ENCODE results near the gene SPATA45.
A peak's percentile ranks its signal among the peaks of the same experiment; 100 is the strongest.
"Not testable (repeated sequence)": the region's sequence is repeated elsewhere in the genome, so short reads cannot be mapped to it uniquely, and the experiment has no call there.

The SPATA45 gene

GRCh38 chr1:212867192-212867591 lies 19.7 kb upstream of the SPATA45 start:
- Histone ChIP-seq H3K27me3 (ENCODE audit: insufficient read depth, insufficient read length) (no peaks in the 10 kb centered on the region), H3K9ac (ENCODE audit: insufficient read length, low read depth) (no peak overlapping the region), H3K9me3 (ENCODE audit: insufficient read depth, low read length) (no peaks in the 10 kb centered on the region), H3K36me3 (ENCODE audit: insufficient read depth, insufficient read length, low read length) (peaks cover 61% of the 10 kb centered on the region), H3K4me3 (ENCODE audit: insufficient read length, low read depth) (no peak overlapping the region), H3K4me1 (ENCODE audit: insufficient read depth, insufficient read length) (no peaks in the 10 kb centered on the region)
- no peak for DNase-seq (ENCODE audit: low read depth, low spot score)
- TF ChIP-seq YY1 (IDR thresholded peaks at IDR 0.05; ENCODE audit: insufficient read depth, insufficient read length): no peak
- TF ChIP-seq ZNF274 (IDR thresholded peaks at IDR 0.05; ENCODE audit: low read depth, low read length): no peak
- no peak for TF ChIP-seq SUZ12 (IDR thresholded peaks at IDR 0.05; ENCODE audit: extremely low read depth, insufficient read depth, insufficient read length)

DNA sequence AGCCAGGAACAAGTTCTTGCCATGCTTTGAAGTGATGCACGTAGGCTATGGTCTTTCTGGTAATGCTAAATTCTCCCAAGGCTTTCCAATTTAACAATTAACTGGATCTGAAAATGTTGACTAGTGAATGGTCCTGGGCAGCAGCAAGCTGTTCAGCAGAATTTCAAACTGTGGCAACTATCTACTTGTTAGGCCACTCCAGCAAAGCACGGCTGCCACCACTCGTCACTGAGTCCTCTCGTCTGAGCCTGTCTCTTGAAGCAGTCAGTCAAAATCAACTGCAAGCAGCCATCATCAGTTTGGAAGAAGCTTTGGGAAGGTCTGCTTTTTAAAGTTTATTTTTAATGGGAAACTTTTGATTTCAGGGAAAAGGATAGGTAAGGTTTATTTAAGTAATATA lies 16.8 kb upstream of the SPATA45 start:
- DNase-seq (ENCODE audit: low read depth, low spot score): no peak
- no peaks in the 10 kb centered on the region for H3K9me3 ChIP-seq (ENCODE audit: insufficient read depth, low read length)
- H3K36me3 ChIP-seq (ENCODE audit: insufficient read depth, insufficient read length, low read length): peaks cover 51% of the 10 kb centered on the region

DNA sequence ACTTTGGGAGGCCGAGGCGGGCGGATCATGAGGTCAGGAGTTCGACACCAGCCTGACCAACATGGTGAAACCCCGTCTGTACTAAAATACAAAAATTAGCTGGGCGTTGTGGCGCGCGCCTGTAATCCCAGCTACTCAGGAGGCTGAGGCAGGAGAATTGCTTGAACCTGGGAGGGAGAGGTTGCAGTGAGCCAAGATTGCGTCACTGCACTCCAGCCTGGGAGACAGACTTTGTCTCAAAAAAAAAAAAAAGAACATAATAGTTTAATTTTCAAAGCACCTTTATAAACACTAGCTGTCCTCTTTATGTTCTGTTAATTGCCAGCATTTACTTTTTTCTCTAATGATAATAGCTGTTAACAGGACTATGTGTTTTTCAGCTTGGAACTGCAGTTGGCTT lies 15.9 kb upstream of the SPATA45 start:
- H3K4me3 ChIP-seq (ENCODE audit: insufficient read length, low read depth): not testable (repeated sequence)

More for the DNA sequence above, 16.8 kb upstream of the SPATA45 start:
- no peak overlapping the region for H3K9ac ChIP-seq (ENCODE audit: insufficient read length, low read depth)
- no peak overlapping the region for H3K4me3 ChIP-seq (ENCODE audit: insufficient read length, low read depth)
- no peaks in the 10 kb centered on the region for H3K4me1 ChIP-seq (ENCODE audit: insufficient read depth, insufficient read length)
- no peaks in the 10 kb centered on the region for H3K27me3 ChIP-seq (ENCODE audit: insufficient read depth, insufficient read length)
- TF ChIP-seq ZNF274 (IDR thresholded peaks at IDR 0.05; ENCODE audit: low read depth, low read length): no peak
- no peak for TF ChIP-seq YY1 (IDR thresholded peaks at IDR 0.05; ENCODE audit: insufficient read depth, insufficient read length)
- no peak for TF ChIP-seq SUZ12 (IDR thresholded peaks at IDR 0.05; ENCODE audit: extremely low read depth, insufficient read depth, insufficient read length)

GRCh38 chr1:212862111-212862690 lies 14.8 kb upstream of the SPATA45 start:
- no peak overlapping the region for H3K9ac ChIP-seq (ENCODE audit: insufficient read length, low read depth)
- peaks cover 52% of the 10 kb centered on the region for H3K36me3 ChIP-seq (ENCODE audit: insufficient read depth, insufficient read length, low read length)
- no peak for DNase-seq (ENCODE audit: low read depth, low spot score)
- H3K4me1 ChIP-seq (ENCODE audit: insufficient read depth, insufficient read length): no peaks in the 10 kb centered on the region
- H3K27me3 ChIP-seq (ENCODE audit: insufficient read depth, insufficient read length): no peaks in the 10 kb centered on the region
- TF ChIP-seq ZNF274 (IDR thresholded peaks at IDR 0.05; ENCODE audit: low read depth, low read length): no peak
- no peak for TF ChIP-seq SUZ12 (IDR thresholded peaks at IDR 0.05; ENCODE audit: extremely low read depth, insufficient read depth, insufficient read length)
- no peak for TF ChIP-seq YY1 (IDR thresholded peaks at IDR 0.05; ENCODE audit: insufficient read depth, insufficient read length)
- no peaks in the 10 kb centered on the region for H3K9me3 ChIP-seq (ENCODE audit: insufficient read depth, low read length)
- H3K4me3 ChIP-seq (ENCODE audit: insufficient read length, low read depth): peak overlapping the region; percentile 16

More for the DNA sequence above, 15.9 kb upstream of the SPATA45 start:
- not testable (repeated sequence) for H3K4me1 ChIP-seq (ENCODE audit: insufficient read depth, insufficient read length); DNase-seq (ENCODE audit: low read depth, low spot score); H3K9me3 ChIP-seq (ENCODE audit: insufficient read depth, low read length); H3K9ac ChIP-seq (ENCODE audit: insufficient read length, low read depth); H3K27me3 ChIP-seq (ENCODE audit: insufficient read depth, insufficient read length)
- H3K36me3 ChIP-seq (ENCODE audit: insufficient read depth, insufficient read length, low read length): peaks cover 56% of the 10 kb centered on the region

DNA sequence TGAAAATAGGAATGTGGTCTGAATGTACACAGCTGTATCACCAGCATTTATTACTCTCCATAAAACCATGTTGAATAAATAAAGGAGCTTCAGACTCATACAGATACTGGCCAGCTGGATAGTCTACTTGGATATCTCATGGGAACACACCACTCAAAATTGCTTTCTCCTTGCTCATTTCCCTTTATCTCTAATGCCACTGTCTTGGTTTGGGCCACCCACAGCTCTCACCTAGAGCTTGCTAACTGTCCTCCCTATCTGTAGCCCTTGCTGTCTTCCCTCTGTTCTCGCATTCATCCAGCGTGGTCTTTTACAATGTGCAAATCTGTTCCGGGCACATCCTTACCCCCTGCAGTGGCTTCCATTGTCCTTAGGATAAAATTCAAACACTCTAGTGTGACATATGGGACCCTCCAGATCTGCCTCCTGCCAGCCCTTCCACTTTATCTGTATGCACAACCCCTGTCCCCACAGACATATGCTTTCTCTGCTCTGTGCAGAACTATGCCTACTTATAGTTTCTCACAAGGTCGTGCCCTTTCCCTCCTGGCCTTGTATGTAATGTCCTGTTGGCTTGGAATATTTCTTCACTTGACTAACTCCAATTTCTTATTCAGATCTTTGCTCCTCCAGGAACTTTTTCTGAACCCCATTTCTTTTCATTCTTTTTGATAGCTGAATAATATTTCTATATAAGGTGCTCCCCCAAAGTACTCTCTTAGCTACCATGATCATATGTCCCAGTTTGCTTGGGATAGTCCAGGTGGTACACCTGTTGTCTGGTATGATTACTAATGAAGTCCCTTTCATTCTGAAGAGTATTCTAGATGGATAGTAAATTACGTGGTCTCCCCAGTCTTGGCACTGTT lies 13.5 kb upstream of the SPATA45 start:
- no peaks in the 10 kb centered on the region for H3K9me3 ChIP-seq (ENCODE audit: insufficient read depth, low read length)
- peak; percentile 39 for DNase-seq (ENCODE audit: low read depth, low spot score)
- no peak for TF ChIP-seq YY1 (IDR thresholded peaks at IDR 0.05; ENCODE audit: insufficient read depth, insufficient read length)
- no peak for TF ChIP-seq ZNF274 (IDR thresholded peaks at IDR 0.05; ENCODE audit: low read depth, low read length)
- no peak for TF ChIP-seq SUZ12 (IDR thresholded peaks at IDR 0.05; ENCODE audit: extremely low read depth, insufficient read depth, insufficient read length)
- no peaks in the 10 kb centered on the region for H3K27me3 ChIP-seq (ENCODE audit: insufficient read depth, insufficient read length)
- H3K36me3 ChIP-seq (ENCODE audit: insufficient read depth, insufficient read length, low read length): peaks cover 42% of the 10 kb centered on the region
- peak overlapping the region; percentile 100 for H3K4me3 ChIP-seq (ENCODE audit: insufficient read length, low read depth)
- H3K4me1 ChIP-seq (ENCODE audit: insufficient read depth, insufficient read length): peaks cover 2% of the 10 kb centered on the region
- no peak overlapping the region for H3K9ac ChIP-seq (ENCODE audit: insufficient read length, low read depth)

DNA sequence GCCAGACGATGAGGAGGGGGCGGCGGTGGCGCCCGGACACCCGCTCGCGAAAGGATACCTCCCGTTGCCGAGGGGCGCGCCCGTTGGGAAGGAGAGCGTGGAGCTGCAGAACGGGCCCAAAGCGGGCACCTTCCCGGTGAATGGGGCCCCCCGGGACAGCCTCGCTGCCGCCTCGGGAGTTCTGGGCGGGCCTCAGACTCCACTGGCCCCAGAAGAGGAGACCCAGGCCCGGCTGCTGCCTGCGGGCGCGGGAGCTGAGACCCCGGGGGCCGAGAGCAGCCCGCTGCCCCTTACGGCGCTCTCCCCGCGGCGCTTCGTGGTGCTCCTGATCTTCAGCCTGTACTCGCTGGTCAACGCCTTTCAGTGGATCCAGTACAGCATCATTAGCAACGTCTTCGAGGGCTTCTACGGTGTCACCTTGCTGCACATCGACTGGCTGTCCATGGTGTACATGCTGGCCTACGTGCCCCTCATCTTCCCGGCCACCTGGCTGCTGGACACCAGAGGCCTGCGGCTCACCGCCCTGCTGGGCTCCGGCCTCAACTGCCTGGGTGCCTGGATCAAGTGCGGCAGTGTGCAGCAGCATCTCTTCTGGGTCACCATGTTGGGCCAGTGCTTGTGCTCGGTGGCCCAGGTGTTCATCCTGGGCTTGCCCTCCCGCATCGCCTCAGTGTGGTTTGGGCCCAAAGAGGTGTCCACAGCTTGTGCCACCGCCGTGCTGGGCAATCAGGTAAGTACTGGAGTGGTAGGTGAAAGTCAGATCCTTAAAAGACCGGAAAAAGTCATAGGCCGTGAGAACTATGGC lies 11.2 kb upstream of the SPATA45 start:
- peaks cover 27% of the 10 kb centered on the region for H3K36me3 ChIP-seq (ENCODE audit: insufficient read depth, insufficient read length, low read length)
- no peaks in the 10 kb centered on the region for H3K27me3 ChIP-seq (ENCODE audit: insufficient read depth, insufficient read length)
- H3K9ac ChIP-seq (ENCODE audit: insufficient read length, low read depth): peak overlapping the region; percentile 100
- TF ChIP-seq YY1 (IDR thresholded peaks at IDR 0.05; ENCODE audit: insufficient read depth, insufficient read length): no peak
- TF ChIP-seq SUZ12 (IDR thresholded peaks at IDR 0.05; ENCODE audit: extremely low read depth, insufficient read depth, insufficient read length): no peak
- no peak for TF ChIP-seq ZNF274 (IDR thresholded peaks at IDR 0.05; ENCODE audit: low read depth, low read length)
- H3K4me1 ChIP-seq (ENCODE audit: insufficient read depth, insufficient read length): peaks cover 2% of the 10 kb centered on the region
- DNase-seq (ENCODE audit: low read depth, low spot score): peak; percentile 11
- no peaks in the 10 kb centered on the region for H3K9me3 ChIP-seq (ENCODE audit: insufficient read depth, low read length)
- H3K4me3 ChIP-seq (ENCODE audit: insufficient read length, low read depth): peak overlapping the region; percentile 100

DNA sequence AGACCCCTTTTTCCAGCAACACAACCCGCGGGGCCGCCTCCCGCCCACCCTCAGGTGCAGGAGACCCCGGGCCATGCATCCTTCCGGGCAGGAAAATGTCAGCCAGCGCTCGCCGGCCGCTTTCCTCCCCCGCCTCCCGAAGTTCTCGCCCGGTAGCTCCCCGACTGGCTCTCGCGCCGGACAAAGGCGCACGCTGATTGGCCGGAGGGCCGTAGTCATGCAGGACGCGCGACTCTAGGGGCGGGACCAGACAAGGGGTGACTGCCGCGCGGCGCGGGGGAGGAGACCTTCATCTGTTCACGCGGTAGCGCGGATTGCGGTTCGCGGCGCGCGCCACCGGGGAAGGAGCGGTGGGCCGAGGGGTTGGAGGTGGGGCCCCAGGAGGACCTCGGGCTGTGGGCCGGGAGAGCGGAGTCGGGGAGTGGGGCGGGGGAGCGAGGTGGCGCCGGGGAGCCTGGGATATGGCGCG lies 10.6 kb upstream of the SPATA45 start, which contains the start of gene FLVCR1:
Gene FLVCR1 (plus strand): TSS at position 284 of the 469 bp plus-strand sequence. CDS start 178 bp downstream, at position 462.
- DNase-seq (ENCODE audit: low read depth, low spot score): peak; percentile 98
- peaks cover 2% of the 10 kb centered on the region for H3K4me1 ChIP-seq (ENCODE audit: insufficient read depth, insufficient read length)
- TF ChIP-seq ZNF274 (IDR thresholded peaks at IDR 0.05; ENCODE audit: low read depth, low read length) (no peak), SUZ12 (IDR thresholded peaks at IDR 0.05; ENCODE audit: extremely low read depth, insufficient read depth, insufficient read length) (no peak), YY1 (IDR thresholded peaks at IDR 0.05; ENCODE audit: insufficient read depth, insufficient read length) (no peak)

More for the DNA sequence above, 10.6 kb upstream of the SPATA45 start, which contains the start of gene FLVCR1:
- no peaks in the 10 kb centered on the region for H3K27me3 ChIP-seq (ENCODE audit: insufficient read depth, insufficient read length)
- H3K4me3 ChIP-seq (ENCODE audit: insufficient read length, low read depth): peak within 1 kb of the TSS; percentile 100
- H3K36me3 ChIP-seq (ENCODE audit: insufficient read depth, insufficient read length, low read length): peaks cover 24% of the 10 kb centered on the region
- H3K9ac ChIP-seq (ENCODE audit: insufficient read length, low read depth): peak within 1 kb of the TSS; percentile 100
- no peaks in the 10 kb centered on the region for H3K9me3 ChIP-seq (ENCODE audit: insufficient read depth, low read length)

All from NT2/D1 (cell line).